Thymus (tissue), 11 donors: Measurements from ENCODE around the gene FBXL16. TPM values are rescaled to one million over a fixed set of nuclear protein-coding genes. Genes with fewer than 3 reads are reported as not detected.

ENCODE experiments used
- DNase-seq, 9 donors: peaks; one replicate each; pipeline ENCODE4 v3.0.0-alpha.2; 2013; ENCODE audit warnings: low spot score in 9 of 9, low read depth in 6 of 9, missing footprints in 1 of 9
- H3K27ac ChIP-seq, 2 donors: one replicate each; pipeline ENCODE4 v1.5.1; 2013; ENCODE audit warnings: control low read depth in 1 of 2, low read depth in 1 of 2, low read length in 1 of 2, mild to moderate bottlenecking in 1 of 2, moderate library complexity in 1 of 2
- H3K27me3 ChIP-seq, 2 donors: one replicate each; pipeline ENCODE4 v1.5.1; 2013; ENCODE audit warnings: low read length in 1 of 2; ENCODE audit not compliant: control insufficient read depth in 2 of 2, insufficient read depth in 1 of 2
- H3K36me3 ChIP-seq, 2 donors: one replicate each; pipeline ENCODE4 v1.5.1; 2013; ENCODE audit warnings: low read length in 1 of 2, mild to moderate bottlenecking in 1 of 2, moderate library complexity in 1 of 2; ENCODE audit not compliant: control insufficient read depth in 2 of 2, insufficient read depth in 2 of 2
- H3K4me1 ChIP-seq, 2 donors: one replicate each; pipeline ENCODE4 v1.5.1; 2013; ENCODE audit warnings: low read length in 2 of 2; ENCODE audit not compliant: control insufficient read depth in 2 of 2, insufficient read depth in 2 of 2
- H3K4me3 ChIP-seq, 2 donors: one replicate each; pipeline ENCODE4 v1.5.1; 2013; ENCODE audit warnings: low read length in 2 of 2, control low read depth in 1 of 2, mild to moderate bottlenecking in 1 of 2
- H3K9me3 ChIP-seq, 2 donors: one replicate each; pipeline ENCODE4 v1.5.1; 2013; ENCODE audit warnings: low read length in 1 of 2, mild to moderate bottlenecking in 1 of 2; ENCODE audit not compliant: control insufficient read depth in 2 of 2, insufficient read depth in 1 of 2
- WGBS: extraction: QIAGEN DNeasy Blood & Tissue Kit; methylation state at CpG from one replicate; pipeline ENCODE4 v1.1.7; 2013; 5-methylcytosine and 5-hydroxymethylcytosine counted together
- polyA plus RNA-seq: library from polyadenylated mRNA; stranded (reverse); fragments of 200-250 nt; gene quantifications from one replicate; pipeline ENCODE4 v1.2.3, GENCODE V29; 2013
- total RNA-seq: library from RNA; stranded (reverse); fragments of 120-200 nt; gene quantifications from one replicate; pipeline ENCODE4 v1.2.4, GENCODE V29; 2013
- donor health status: healthy.

Gene FBXL16
- total and polyA plus RNA-seq, 2 donors = 0.76 to 9.6 TPM

GRCh38 chr16:672371-672770, 33.2 kb downstream of the FBXL16 start:
- Histone ChIP-seq H3K27me3 (peaks cover 30 to 34% of the 10 kb centered on the region in 2 donors), H3K4me3 (no peak overlapping the region), H3K36me3 (peaks cover 48 to 53% of the 10 kb centered on the region in 2 donors), H3K4me1 (peaks cover 10 to 22% of the 10 kb centered on the region in 2 donors), H3K9me3 (no peaks in the 10 kb centered on the region), H3K27ac (no peak overlapping the region)
- DNase-seq = no peak
- WGBS = 94% methylated on average over 19 of the region's 19 CpGs

- H3K27ac ChIP-seq = no peak overlapping the region
- H3K27me3 ChIP-seq = peaks cover 21 to 26% of the 10 kb centered on the region in 2 donors
- H3K4me3 ChIP-seq = no peak overlapping the region
- H3K9me3 ChIP-seq = no peaks in the 10 kb centered on the region
- peaks cover 11 to 17% of the 10 kb centered on the region in 2 donors for H3K4me1 ChIP-seq
- H3K36me3 ChIP-seq = peaks cover 48 to 53% of the 10 kb centered on the region in 2 donors
- no peak for DNase-seq
- WGBS = 97% methylated on average over 40 of the region's 40 CpGs
These were observed 34.1 kb downstream of the FBXL16 start for GRCh38 chr16:671353-672131.

GRCh38 chr16:670485-671352, 34.9 kb downstream of the FBXL16 start:
- Histone ChIP-seq H3K9me3 (no peaks in the 10 kb centered on the region), H3K27ac (no peak overlapping the region), H3K27me3 (peaks cover 13 to 17% of the 10 kb centered on the region in 2 donors), H3K4me3 (no peak overlapping the region), H3K36me3 (peaks cover 51 to 53% of the 10 kb centered on the region in 2 donors), H3K4me1 (peaks cover 10 to 17% of the 10 kb centered on the region in 2 donors)
- DNase-seq = no peak
- WGBS = 95% methylated on average over 52 of the region's 52 CpGs

GRCh38 chr16:669666-670065, 35.9 kb downstream of the FBXL16 start:
- Histone ChIP-seq H3K36me3 (peaks cover 51 to 53% of the 10 kb centered on the region in 2 donors), H3K4me1 (peaks cover 8 to 12% of the 10 kb centered on the region in 2 donors), H3K9me3 (no peaks in the 10 kb centered on the region), H3K4me3 (no peak overlapping the region), H3K27me3 (peaks cover 3 to 8% of the 10 kb centered on the region in 2 donors), H3K27ac (no peak overlapping the region)
- 97% methylated on average over 13 of the region's 13 CpGs for WGBS
- no peak for DNase-seq

- Histone ChIP-seq H3K27ac (peak overlapping the region in 1 of 2 donors; percentile 89), H3K4me3 (peak overlapping the region; percentile 72 to 91), H3K9me3 (no peaks in the 10 kb centered on the region), H3K27me3 (no peaks in the 10 kb centered on the region), H3K36me3 (peaks cover 45 to 46% of the 10 kb centered on the region in 2 donors), H3K4me1 (peaks cover 8 to 12% of the 10 kb centered on the region in 2 donors)
- 12% methylated on average over 50 of the region's 50 CpGs for WGBS
- no peak for DNase-seq
These were observed 37.0 kb downstream of the FBXL16 start for GRCh38 chr16:668519-669171.

- DNase-seq = peak in 7 of 9 donors; percentile 67 to 91 (median 81)
- under 1% methylated on average over 78 of the region's 78 CpGs for WGBS
These were observed 37.7 kb downstream of the FBXL16 start, which contains the start of gene RHOT2 for GRCh38 chr16:667780-668518. Gene RHOT2, plus strand, starts transcription at chr16:668132. Its CDS starts 68 bp downstream, at chr16:668200.

GRCh38 chr16:667113-667779, 38.4 kb downstream of the FBXL16 start:
- Histone ChIP-seq H3K27ac (peak overlapping the region; percentile 36 to 68), H3K4me1 (peaks cover 8 to 12% of the 10 kb centered on the region in 2 donors), H3K27me3 (no peaks in the 10 kb centered on the region), H3K36me3 (peaks cover 37% of the 10 kb centered on the region in 2 donors), H3K4me3 (peak overlapping the region; percentile 72 to 91), H3K9me3 (no peaks in the 10 kb centered on the region)
- 92% methylated on average over 22 of the region's 22 CpGs for WGBS
- no peak for DNase-seq

More at GRCh38 chr16:667780-668518, 37.7 kb downstream of the FBXL16 start, which contains the start of gene RHOT2:
- Histone ChIP-seq H3K9me3 (no peaks in the 10 kb centered on the region), H3K4me1 (peaks cover 8 to 12% of the 10 kb centered on the region in 2 donors), H3K36me3 (peaks cover 39% of the 10 kb centered on the region in 2 donors), H3K27ac (peak within 1 kb of the TSS; percentile 36 to 89), H3K4me3 (peak within 1 kb of the TSS; percentile 72 to 91), H3K27me3 (no peaks in the 10 kb centered on the region)

- Histone ChIP-seq H3K9me3 (no peaks in the 10 kb centered on the region), H3K4me3 (no peak overlapping the region), H3K27ac (no peak overlapping the region), H3K27me3 (no peaks in the 10 kb centered on the region), H3K4me1 (peaks cover 8 to 12% of the 10 kb centered on the region in 2 donors), H3K36me3 (peaks cover 30 to 33% of the 10 kb centered on the region in 2 donors)
- no peak for DNase-seq
- WGBS = 95% methylated on average over 13 of the region's 13 CpGs
These were observed 39.0 kb downstream of the FBXL16 start for GRCh38 chr16:666572-666971.
